Measurements from ENCODE around the gene DLX2. TPM values are rescaled to one million over a fixed set of nuclear protein-coding genes. Genes with fewer than 3 reads are reported as not detected.

The DLX2 gene
- total and polyA plus RNA-seq, 2 of the 13 experiments (the other 11 are each of a cell fraction or from before 2014, with no cell fraction given), result 0.07 to 0.15 TPM

- TF ChIP-seq ZNF343 (CRISPR knock-in tag; IDR thresholded peaks at IDR 0.05) (peak; percentile 50; the same call in 1 of the 2 replicates), KMT2B (CRISPR knock-in tag; IDR thresholded peaks at IDR 0.05) (peak; percentile 80), LRRFIP1 (CRISPR knock-in tag; conservative IDR thresholded peaks at IDR 0.05) (no peak), ZNF605 (CRISPR knock-in tag; IDR thresholded peaks at IDR 0.05) (peak; percentile 74), ZNF232 (CRISPR knock-in tag; IDR thresholded peaks at IDR 0.05; ENCODE audit: borderline replicate concordance) (peak; percentile 98), ZNF121 (CRISPR knock-in tag; IDR thresholded peaks at IDR 0.05) (peak; percentile 59), PATZ1 (CRISPR knock-in tag; IDR thresholded peaks at IDR 0.05) (peak; percentile 68; the same call in 1 of the 2 replicates), SMAD1 (CRISPR knock-in tag; IDR thresholded peaks at IDR 0.05; ENCODE audit: borderline replicate concordance, low read depth) (no peak), SIX1 (CRISPR knock-in tag; IDR thresholded peaks at IDR 0.05; ENCODE audit: borderline replicate concordance) (no peak), TEAD3 (CRISPR knock-in tag; optimal IDR thresholded peaks at IDR 0.05; ENCODE audit: borderline replicate concordance) (peak; percentile 73), HMG20B (CRISPR knock-in tag; conservative IDR thresholded peaks at IDR 0.05) (no peak; the same call in 1 of the 2 replicates), GPBP1L1 (CRISPR knock-in tag; IDR thresholded peaks at IDR 0.05) (no peak), SIN3B (IDR thresholded peaks at IDR 0.05; ENCODE audit: low read length) (no peak; the same call in 1 of the 2 replicates), ZNF530 (CRISPR knock-in tag; IDR thresholded peaks at IDR 0.05; ENCODE audit: low read depth) (peak; percentile 79; the same call in 1 of the 2 replicates), RBFOX2 (IDR thresholded peaks at IDR 0.05; ENCODE audit: low read depth, low read length) (peak; percentile 63), MTA1 (CRISPR knock-in tag; IDR thresholded peaks at IDR 0.05; ENCODE audit: borderline replicate concordance) (no peak), HNF4G (IDR thresholded peaks at IDR 0.05; ENCODE audit: borderline replicate concordance, low read depth, low read length) (no peak; the same call in 1 of the 2 replicates), HNF4G (CRISPR knock-in tag; IDR thresholded peaks at IDR 0.05; ENCODE audit: borderline replicate concordance, low read depth) (0 out of 2 replicates have a peak, but pooled peaks have one; percentile 23), ZNF749 (CRISPR knock-in tag; IDR thresholded peaks at IDR 0.05; ENCODE audit: borderline replicate concordance) (no peak), ZNF101 (CRISPR knock-in tag; IDR thresholded peaks at IDR 0.05; ENCODE audit: borderline replicate concordance, low read depth) (no peak), HNRNPH1 (optimal IDR thresholded peaks at IDR 0.05; ENCODE audit: low read depth, low read length) (no peak), ZNF501 (CRISPR knock-in tag; IDR thresholded peaks at IDR 0.05) (peak; percentile 54; the same call in 1 of the 2 replicates), PAF1 (CRISPR knock-in tag; IDR thresholded peaks at IDR 0.05) (no peak), ZNF709 (CRISPR knock-in tag; IDR thresholded peaks at IDR 0.05) (peak; percentile 93)
Observed at GRCh38 chr2:172102391-172103359, at the start of gene DLX2 (continued).
